Liver (tissue), 3 donors: ENCODE measurements around the gene GDPD2.

Source experiments
- ATF3 ChIP-seq: IDR thresholded peaks from 2 replicates; pipeline ENCODE4 v1.6.1; 2016; ENCODE audit warnings: antibody characterized with exemption
- CTCF ChIP-seq: fragments of 150-350 bp; IDR thresholded peaks from 2 replicates; pipeline ENCODE4 v1.5.1; 2017; ENCODE audit warnings: improper control_type of control experiment, low read depth, low read length; ENCODE audit not compliant: missing input control
- EGR1 ChIP-seq, 2 donors: IDR thresholded peaks; 2 replicates each; pipeline ENCODE4 v1.6.1; 2016 to 2018; ENCODE audit warnings: antibody characterized with exemption in 2 of 2, low read depth in 2 of 2
- FOXA1 ChIP-seq: IDR thresholded peaks from 2 replicates; pipeline ENCODE4 v1.6.1; 2016; ENCODE audit warnings: antibody characterized with exemption
- HNF4G ChIP-seq: IDR thresholded peaks from 2 replicates; pipeline ENCODE4 v1.6.1; 2016; ENCODE audit warnings: antibody characterized with exemption
- JUND ChIP-seq, 2 donors: IDR thresholded peaks; 2 replicates each; pipeline ENCODE4 v1.6.1; 2016; ENCODE audit warnings: antibody characterized with exemption in 2 of 2
- RAD21 ChIP-seq, 2 donors: IDR thresholded peaks; 2 replicates each; pipeline ENCODE4 v1.6.1; 2016; ENCODE audit warnings: antibody characterized with exemption in 2 of 2, mild to moderate bottlenecking in 2 of 2
- SP1 ChIP-seq: IDR thresholded peaks from 2 replicates; pipeline ENCODE4 v1.6.1; 2018; ENCODE audit warnings: antibody characterized with exemption, mild to moderate bottlenecking
- TAF1 ChIP-seq: conservative IDR thresholded peaks from 2 replicates; pipeline ENCODE4 v1.6.1; 2016; ENCODE audit warnings: antibody characterized with exemption, mild to moderate bottlenecking
- YY1 ChIP-seq: IDR thresholded peaks from 2 replicates; pipeline ENCODE4 v1.6.1; 2016; ENCODE audit warnings: antibody characterized with exemption, mild to moderate bottlenecking
- ZBTB33 ChIP-seq: IDR thresholded peaks from 2 replicates; pipeline ENCODE4 v1.6.1; 2016; ENCODE audit warnings: antibody characterized with exemption
- TF ChIP-seq, protein P1 (sequence below): IDR thresholded peaks from 2 replicates; pipeline ENCODE4 v1.6.1; 2016; ENCODE audit warnings: antibody characterized with exemption
- donor health status: healthy.
- donor health status: healthy.

DNA sequence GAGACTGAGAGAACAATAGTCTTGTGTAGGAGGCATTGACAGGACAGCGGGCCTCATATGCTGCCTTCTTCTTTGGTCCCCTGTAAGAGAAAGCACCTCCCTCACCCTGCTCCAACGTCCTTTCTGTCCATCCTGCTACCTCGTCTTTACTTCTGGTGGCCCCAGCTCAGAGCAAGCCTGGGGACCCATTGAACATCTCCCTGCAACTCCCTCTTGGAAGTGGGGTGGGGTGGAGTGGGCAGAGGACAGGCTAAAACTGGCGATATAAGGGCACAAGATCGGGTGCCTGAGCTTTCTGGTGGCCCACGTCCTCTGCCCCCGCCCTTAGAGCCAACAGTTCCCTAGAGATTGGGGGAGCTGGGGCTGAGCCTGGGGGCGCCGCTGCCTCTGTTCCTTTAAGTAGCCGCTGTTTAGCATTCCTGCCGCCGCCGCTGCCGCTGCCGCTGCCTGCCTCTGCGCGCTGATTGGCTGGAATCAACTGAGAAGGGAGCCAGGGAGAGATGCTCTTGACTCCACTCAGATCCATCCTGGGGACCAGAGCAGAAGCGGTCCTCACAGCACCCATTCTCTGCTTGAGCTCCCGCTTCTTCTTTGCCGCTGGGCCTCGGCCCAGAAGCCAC is 21.3 kb downstream of the GDPD2 start, which contains the start of gene DLG3:
- TF ChIP-seq CTCF = no peak
- no peak for TF ChIP-seq HNF4G
- TF ChIP-seq YY1 = no peak
- TF ChIP-seq EGR1 (IDR thresholded peaks at IDR 0.05; ENCODE audit: low read depth in 2 of 2) = no peak
- no peak for TF ChIP-seq JUND (IDR thresholded peaks at IDR 0.05)
- no peak for TF ChIP-seq FOXA1
- TF ChIP-seq, protein P1, sequence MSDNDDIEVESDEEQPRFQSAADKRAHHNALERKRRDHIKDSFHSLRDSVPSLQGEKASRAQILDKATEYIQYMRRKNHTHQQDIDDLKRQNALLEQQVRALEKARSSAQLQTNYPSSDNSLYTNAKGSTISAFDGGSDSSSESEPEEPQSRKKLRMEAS = no peak
- no peak for TF ChIP-seq TAF1
- no peak for TF ChIP-seq ATF3
- no peak for TF ChIP-seq ZBTB33
- TF ChIP-seq RAD21 (IDR thresholded peaks at IDR 0.05) = no peak
- TF ChIP-seq SP1 = no peak
